Sigmoid colon (tissue), 3 donors: Measurements from ENCODE around the gene OAS3.

Experiments used
- POLR2A ChIP-seq, 2 donors: fragments of 450-650 bp; IDR thresholded peaks; one replicate each; pipeline ENCODE4 v1.6.1; 2016; ENCODE audit warnings: antibody characterized with exemption in 2 of 2, mild to moderate bottlenecking in 2 of 2, moderate library complexity in 2 of 2
- TF ChIP-seq, protein P1 (sequence below), 4 experiments: fragments of 450-650 bp in 3 of 4; fragments of 200-600 bp in 1 of 4; IDR thresholded peaks; one replicate each; pipeline ENCODE4 v1.5.1; 2016 to 2019; ENCODE audit warnings: antibody characterized with exemption in 4 of 4, mild to moderate bottlenecking in 3 of 4, moderate library complexity in 2 of 4

DNA sequence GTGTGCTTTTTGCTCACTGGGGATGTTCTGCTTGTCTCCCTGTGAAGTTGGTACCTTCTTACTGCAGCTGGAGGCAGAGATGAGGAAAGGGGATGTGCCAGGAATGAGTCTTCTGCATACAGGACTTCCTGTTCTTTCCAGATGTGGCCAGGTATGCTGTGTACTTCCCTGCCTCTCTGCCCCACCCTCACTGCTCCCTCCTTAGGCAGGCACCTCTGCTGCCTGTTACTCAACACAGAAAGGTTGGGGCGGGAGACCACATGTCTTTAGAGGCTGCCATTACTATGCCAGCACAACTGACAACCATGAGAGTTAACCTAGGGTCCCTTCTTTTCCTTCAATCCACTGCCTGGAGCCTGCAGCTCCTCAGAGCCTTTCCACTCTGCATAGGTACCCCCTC, 2.0 kb upstream of the OAS3 start:
- TF ChIP-seq, protein P1, sequence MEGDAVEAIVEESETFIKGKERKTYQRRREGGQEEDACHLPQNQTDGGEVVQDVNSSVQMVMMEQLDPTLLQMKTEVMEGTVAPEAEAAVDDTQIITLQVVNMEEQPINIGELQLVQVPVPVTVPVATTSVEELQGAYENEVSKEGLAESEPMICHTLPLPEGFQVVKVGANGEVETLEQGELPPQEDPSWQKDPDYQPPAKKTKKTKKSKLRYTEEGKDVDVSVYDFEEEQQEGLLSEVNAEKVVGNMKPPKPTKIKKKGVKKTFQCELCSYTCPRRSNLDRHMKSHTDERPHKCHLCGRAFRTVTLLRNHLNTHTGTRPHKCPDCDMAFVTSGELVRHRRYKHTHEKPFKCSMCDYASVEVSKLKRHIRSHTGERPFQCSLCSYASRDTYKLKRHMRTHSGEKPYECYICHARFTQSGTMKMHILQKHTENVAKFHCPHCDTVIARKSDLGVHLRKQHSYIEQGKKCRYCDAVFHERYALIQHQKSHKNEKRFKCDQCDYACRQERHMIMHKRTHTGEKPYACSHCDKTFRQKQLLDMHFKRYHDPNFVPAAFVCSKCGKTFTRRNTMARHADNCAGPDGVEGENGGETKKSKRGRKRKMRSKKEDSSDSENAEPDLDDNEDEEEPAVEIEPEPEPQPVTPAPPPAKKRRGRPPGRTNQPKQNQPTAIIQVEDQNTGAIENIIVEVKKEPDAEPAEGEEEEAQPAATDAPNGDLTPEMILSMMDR (IDR thresholded peaks at IDR 0.05) = no peak
- no peak for TF ChIP-seq POLR2A (IDR thresholded peaks at IDR 0.05)
